ENCODE results near the gene LKAAEAR1. TPM values are rescaled to one million over a fixed set of nuclear protein-coding genes. Genes with fewer than 3 reads are reported as not detected.

LKAAEAR1 gene
- total and polyA plus RNA-seq, 2 of the 13 experiments (the other 11 are each of a cell fraction or from before 2014, with no cell fraction given) = not detected

DNA sequence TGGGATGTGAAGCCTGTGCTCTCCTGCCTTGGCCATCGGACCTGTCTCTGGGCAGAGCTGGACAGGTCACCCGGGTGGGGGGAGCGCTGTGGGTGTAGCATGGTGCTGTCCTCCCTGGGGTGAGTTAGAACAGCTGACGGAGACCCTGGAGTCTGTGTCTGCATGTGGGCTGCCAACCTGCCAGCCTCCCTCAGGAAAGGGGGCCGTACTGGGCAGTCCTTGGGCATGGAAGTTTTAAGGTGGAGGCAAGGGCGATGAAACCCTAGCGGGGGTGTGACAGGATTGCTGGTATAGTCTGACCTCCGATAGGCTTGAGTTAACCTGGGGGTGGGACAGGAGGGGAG lies 37.2 kb downstream of the LKAAEAR1 start (continued):
- TF ChIP-seq, protein P1, sequence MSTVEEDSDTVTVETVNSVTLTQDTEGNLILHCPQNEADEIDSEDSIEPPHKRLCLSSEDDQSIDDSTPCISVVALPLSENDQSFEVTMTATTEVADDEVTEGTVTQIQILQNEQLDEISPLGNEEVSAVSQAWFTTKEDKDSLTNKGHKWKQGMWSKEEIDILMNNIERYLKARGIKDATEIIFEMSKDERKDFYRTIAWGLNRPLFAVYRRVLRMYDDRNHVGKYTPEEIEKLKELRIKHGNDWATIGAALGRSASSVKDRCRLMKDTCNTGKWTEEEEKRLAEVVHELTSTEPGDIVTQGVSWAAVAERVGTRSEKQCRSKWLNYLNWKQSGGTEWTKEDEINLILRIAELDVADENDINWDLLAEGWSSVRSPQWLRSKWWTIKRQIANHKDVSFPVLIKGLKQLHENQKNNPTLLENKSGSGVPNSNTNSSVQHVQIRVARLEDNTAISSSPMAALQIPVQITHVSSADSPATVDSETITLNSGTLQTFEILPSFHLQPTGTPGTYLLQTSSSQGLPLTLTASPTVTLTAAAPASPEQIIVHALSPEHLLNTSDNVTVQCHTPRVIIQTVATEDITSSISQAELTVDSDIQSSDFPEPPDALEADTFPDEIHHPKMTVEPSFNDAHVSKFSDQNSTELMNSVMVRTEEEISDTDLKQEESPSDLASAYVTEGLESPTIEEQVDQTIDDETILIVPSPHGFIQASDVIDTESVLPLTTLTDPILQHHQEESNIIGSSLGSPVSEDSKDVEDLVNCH (CRISPR knock-in tag; IDR thresholded peaks at IDR 0.05) = no peak
- peak; percentile 52; the same call in 1 of the 2 replicates for TF ChIP-seq POLR2AphosphoS5 (IDR thresholded peaks at IDR 0.05; ENCODE audit: low read depth, low read length)
- no peak for TF ChIP-seq POLR2G (IDR thresholded peaks at IDR 0.05; ENCODE audit: low read depth, low read length)
- TF ChIP-seq, protein P2, sequence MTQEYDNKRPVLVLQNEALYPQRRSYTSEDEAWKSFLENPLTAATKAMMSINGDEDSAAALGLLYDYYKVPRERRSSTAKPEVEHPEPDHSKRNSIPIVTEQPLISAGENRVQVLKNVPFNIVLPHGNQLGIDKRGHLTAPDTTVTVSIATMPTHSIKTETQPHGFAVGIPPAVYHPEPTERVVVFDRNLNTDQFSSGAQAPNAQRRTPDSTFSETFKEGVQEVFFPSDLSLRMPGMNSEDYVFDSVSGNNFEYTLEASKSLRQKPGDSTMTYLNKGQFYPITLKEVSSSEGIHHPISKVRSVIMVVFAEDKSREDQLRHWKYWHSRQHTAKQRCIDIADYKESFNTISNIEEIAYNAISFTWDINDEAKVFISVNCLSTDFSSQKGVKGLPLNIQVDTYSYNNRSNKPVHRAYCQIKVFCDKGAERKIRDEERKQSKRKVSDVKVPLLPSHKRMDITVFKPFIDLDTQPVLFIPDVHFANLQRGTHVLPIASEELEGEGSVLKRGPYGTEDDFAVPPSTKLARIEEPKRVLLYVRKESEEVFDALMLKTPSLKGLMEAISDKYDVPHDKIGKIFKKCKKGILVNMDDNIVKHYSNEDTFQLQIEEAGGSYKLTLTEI (CRISPR knock-in tag; conservative IDR thresholded peaks at IDR 0.05) = no peak
- TF ChIP-seq XBP1 (CRISPR knock-in tag; IDR thresholded peaks at IDR 0.05) = no peak
- TF ChIP-seq POLR2A (IDR thresholded peaks at IDR 0.05; ENCODE audit: insufficient read depth in 1 of 2, low read depth in 2 of 2, low read length in 2 of 2) = no peak
- peak; percentile 44; the same call in 1 of the 2 replicates for TF ChIP-seq ZC3H13 (CRISPR knock-in tag; IDR thresholded peaks at IDR 0.05)
- no peak for TF ChIP-seq CBX1 (IDR thresholded peaks at IDR 0.05; ENCODE audit: low read depth)
- TF ChIP-seq MTA3 (CRISPR knock-in tag; IDR thresholded peaks at IDR 0.05) = no peak
- no peak for TF ChIP-seq DMAP1 (CRISPR knock-in tag; IDR thresholded peaks at IDR 0.05)
- TF ChIP-seq MAFF (IDR thresholded peaks at IDR 0.05; ENCODE audit: low read depth, low read length) = no peak
- TF ChIP-seq PRDM15 (CRISPR knock-in tag; IDR thresholded peaks at IDR 0.05) = no peak
- TF ChIP-seq POLR2AphosphoS2 (IDR thresholded peaks at IDR 0.05; ENCODE audit: low read depth, low read length) = no peak
- TF ChIP-seq ZNF484 (CRISPR knock-in tag; IDR thresholded peaks at IDR 0.05; ENCODE audit: borderline replicate concordance, low read depth) = no peak
- TF ChIP-seq ZNF432 (CRISPR knock-in tag; IDR thresholded peaks at IDR 0.05; ENCODE audit: borderline replicate concordance) = no peak
- no peak for TF ChIP-seq ZNF496 (CRISPR knock-in tag; IDR thresholded peaks at IDR 0.05; ENCODE audit: insufficient replicate concordance)
- no peak for TF ChIP-seq SP1 (IDR thresholded peaks at IDR 0.05)
- TF ChIP-seq SP1 (CRISPR knock-in tag; IDR thresholded peaks at IDR 0.05) = no peak
- no peak for TF ChIP-seq ZNF746 (CRISPR knock-in tag; IDR thresholded peaks at IDR 0.05)
- TF ChIP-seq FOXP1 (IDR thresholded peaks at IDR 0.05) = no peak
- TF ChIP-seq FOXP1 (CRISPR knock-in tag; IDR thresholded peaks at IDR 0.05) = no peak
- TF ChIP-seq ZNF546 (CRISPR knock-in tag; conservative IDR thresholded peaks at IDR 0.05) = no peak

Measured in HepG2 (cell line).